ENCODE data around the gene RAET1E. TPM values are rescaled to one million over a fixed set of nuclear protein-coding genes. Genes with fewer than 3 reads are reported as not detected.
"Not testable (repeated sequence)": the region's sequence is repeated elsewhere in the genome, so short reads cannot be mapped to it uniquely, and the experiment has no call there.

RAET1E gene
- total and polyA plus RNA-seq, 7 donors, result 0.15 to 0.33 TPM; not detected in 5

GRCh38 chr6:149852881-149853280, 45.0 kb downstream of the RAET1E start:
- peaks cover 0 to 13% (median 5%) of the 10 kb centered on the region in 4 donors for H3K4me1 ChIP-seq

GRCh38 chr6:149852180-149852579, 45.7 kb downstream of the RAET1E start:
- no peaks in the 10 kb centered on the region for H3K27me3 ChIP-seq
- no peak for TF ChIP-seq POLR2AphosphoS5 (IDR thresholded peaks at IDR 0.05)
- WGBS, 2 donors, result 22 to 25% methylated on average over 6 of the region's 6 CpGs
- H3K36me3 ChIP-seq, result no peaks in the 10 kb centered on the region
- H3K4me3 ChIP-seq, result no peak overlapping the region
- peaks cover 0 to 19% (median 8%) of the 10 kb centered on the region in 4 donors for H3K4me1 ChIP-seq
- DNase-seq, result no peak
- H3K27ac ChIP-seq, result no peak overlapping the region
- intact Hi-C loops (cut with DNase I), result no loop called here
- no peaks in the 10 kb centered on the region for H3K9me3 ChIP-seq

More at GRCh38 chr6:149852881-149853280, 45.0 kb downstream of the RAET1E start:
- no peak for TF ChIP-seq CTCF (IDR thresholded peaks at IDR 0.05)
- no peak for TF ChIP-seq EP300 (IDR thresholded peaks at IDR 0.05)
- no peak for TF ChIP-seq POLR2AphosphoS5 (IDR thresholded peaks at IDR 0.05)
- TF ChIP-seq POLR2A (IDR thresholded peaks at IDR 0.05), result no peak
- WGBS, 2 donors, result 74 to 91% methylated on average over 12 of the region's 12 CpGs
- Histone ChIP-seq H3K36me3 (no peaks in the 10 kb centered on the region), H3K27me3 (no peaks in the 10 kb centered on the region), H3K27ac (no peak overlapping the region), H3K9me3 (no peaks in the 10 kb centered on the region), H3K4me3 (no peak overlapping the region)
- intact Hi-C loops (cut with DNase I), result no loop called here
- no peak for DNase-seq

GRCh38 chr6:149851461-149852110, 46.3 kb downstream of the RAET1E start:
- TF ChIP-seq POLR2AphosphoS5 (IDR thresholded peaks at IDR 0.05) (no peak), CTCF (IDR thresholded peaks at IDR 0.05) (no peak), POLR2A (IDR thresholded peaks at IDR 0.05) (no peak), EP300 (IDR thresholded peaks at IDR 0.05) (no peak)
- H3K36me3 ChIP-seq, result no peaks in the 10 kb centered on the region
- no peaks in the 10 kb centered on the region for H3K27me3 ChIP-seq
- DNase-seq, result no peak
- no peak overlapping the region for H3K4me3 ChIP-seq
- intact Hi-C loops (cut with DNase I), result no loop called here
- H3K27ac ChIP-seq, result no peak overlapping the region
- H3K9me3 ChIP-seq, result no peaks in the 10 kb centered on the region
- 73 to 78% methylated on average over 5 of the region's 5 CpGs for WGBS, 2 donors
- peaks cover 0 to 25% (median 14%) of the 10 kb centered on the region in 4 donors for H3K4me1 ChIP-seq

- H3K4me3 ChIP-seq; DNase-seq; H3K36me3 ChIP-seq; H3K9me3 ChIP-seq; H3K27me3 ChIP-seq; intact Hi-C loops (cut with DNase I): not testable (repeated sequence)
- Histone ChIP-seq H3K27ac (peak overlapping the region in 1 of 4 donors; percentile 82), H3K4me1 (peaks cover 0 to 25% (median 21%) of the 10 kb centered on the region in 4 donors)
- WGBS, 2 donors, result 70 to 80% methylated on average over 4 of the region's 4 CpGs
Measured at GRCh38 chr6:149848343-149848742, 49.6 kb downstream of the RAET1E start.

Other genes starting within 250 kb of the RAET1E start
- gene KATNA1, start 249.4 kb downstream of the RAET1E start, total RNA-seq, result 10 to 100 TPM; 17.5 to 22.5 (median 20.6) TPM
- gene KATNA1, start 249.4 kb downstream of the RAET1E start, polyA plus RNA-seq, result 10 to 100 TPM in 2 of 3 donors, 1 to 10 TPM in 1; 9.0 to 15.6 (median 11.1) TPM
- gene LATS1, start 180.0 kb downstream of the RAET1E start, total RNA-seq, result 10 to 100 TPM; 23.8 to 31.6 (median 25.2) TPM
- 1 to 10 TPM; 3.6 to 8.0 (median 4.9) TPM for gene LATS1, start 180.0 kb downstream of the RAET1E start, polyA plus RNA-seq
- 10 to 100 TPM; 18.3 to 56.3 (median 33.3) TPM for gene NUP43, start 151.6 kb downstream of the RAET1E start, total RNA-seq
- gene NUP43, start 151.6 kb downstream of the RAET1E start, polyA plus RNA-seq, result 10 to 100 TPM in 1 of 3 donors, 1 to 10 TPM in 2; 3.0 to 13.0 (median 4.2) TPM
- 100 to 1,000 TPM in 1 of 4 donors, 10 to 100 TPM in 3; 74.0 to 117 (median 96.0) TPM for gene PCMT1, start 148.4 kb downstream of the RAET1E start, total RNA-seq
- 10 to 100 TPM; 33.0 to 64.4 (median 49.0) TPM for gene PCMT1, start 148.4 kb downstream of the RAET1E start, polyA plus RNA-seq
- 10 to 100 TPM; 17.2 to 71.7 (median 21.5) TPM for gene LRP11, start 33.8 kb downstream of the RAET1E start, total RNA-seq
- 10 to 100 TPM in 1 of 3 donors, 1 to 10 TPM in 2; 2.4 to 11.7 (median 3.5) TPM for gene LRP11, start 33.8 kb downstream of the RAET1E start, polyA plus RNA-seq
- gene RAET1G, start 25.0 kb upstream of the RAET1E start, total RNA-seq, result not detected
- under 1 TPM in 1 of 3 donors, not detected in 2; 0.23 TPM for gene RAET1G, start 25.0 kb upstream of the RAET1E start, polyA plus RNA-seq
- not detected for gene ULBP2, start 43.9 kb upstream of the RAET1E start, total RNA-seq
- under 1 TPM in 1 of 3 donors, not detected in 2; 0.34 TPM for gene ULBP2, start 43.9 kb upstream of the RAET1E start, polyA plus RNA-seq
- gene ULBP1, start 65.8 kb upstream of the RAET1E start, total RNA-seq, result under 1 TPM in 1 of 4 donors, not detected in 3; 0.55 TPM
- gene ULBP1, start 65.8 kb upstream of the RAET1E start, polyA plus RNA-seq, result under 1 TPM in 1 of 3 donors, not detected in 2; 0.09 TPM
- not detected for gene RAET1L, start 127.4 kb upstream of the RAET1E start, total RNA-seq
- gene RAET1L, start 127.4 kb upstream of the RAET1E start, polyA plus RNA-seq, result not detected
- under 1 TPM in 1 of 4 donors, not detected in 3; 0.95 TPM for gene ULBP3, start 171.0 kb upstream of the RAET1E start, total RNA-seq
- gene ULBP3, start 171.0 kb upstream of the RAET1E start, polyA plus RNA-seq, result 1 to 10 TPM in 1 of 3 donors, not detected in 2; 1.5 TPM
- gene PPP1R14C, start 244.9 kb upstream of the RAET1E start, total RNA-seq, result under 1 TPM in 2 of 4 donors, not detected in 2; under 0.01 to 0.55 TPM
- 10 to 100 TPM; 19.8 to 37.0 (median 21.3) TPM for gene PPP1R14C, start 244.9 kb upstream of the RAET1E start, polyA plus RNA-seq

Data from sigmoid colon (tissue), 7 donors.